IPS-18c (cell line): ENCODE results near the gene CALML3.

ENCODE experiments used
- H3K4me3 ChIP-seq: 2 replicates; pipeline ENCODE4 v1.7.0; 2013; ENCODE audit warnings: low read depth, mild to moderate bottlenecking, low read length, moderate library complexity; ENCODE audit not compliant: insufficient read depth
- H3K9me3 ChIP-seq: one replicate; pipeline ENCODE4 v1.6.1; 2013; ENCODE audit warnings: mild to moderate bottlenecking, low read length, moderate library complexity; ENCODE audit not compliant: control insufficient read depth, insufficient read depth

Gene CALML3

GRCh38 chr10:5488272-5489161, 36.2 kb upstream of the CALML3 start:
- no peak overlapping the region for H3K4me3 ChIP-seq

DNA sequence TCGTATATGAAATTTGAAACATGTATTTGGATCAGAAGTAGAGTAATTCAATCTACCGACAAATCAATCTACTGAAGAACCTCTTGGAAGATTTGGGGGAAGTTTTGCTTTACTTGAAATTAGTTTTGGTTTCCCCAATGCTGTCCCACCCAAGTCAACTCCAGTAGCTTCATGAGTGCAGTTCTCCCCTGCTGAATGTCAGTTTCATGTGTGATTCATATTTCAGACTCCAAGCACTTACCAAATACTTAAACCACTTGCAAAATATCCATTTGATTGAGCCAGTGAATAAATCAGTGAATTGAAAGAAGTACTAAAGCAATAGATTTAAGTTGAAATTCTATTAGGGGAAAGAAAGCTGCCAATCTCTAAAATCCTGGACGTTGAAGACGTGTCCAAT, 34.7 kb upstream of the CALML3 start:
- no peaks in the 10 kb centered on the region for H3K9me3 ChIP-seq
- H3K4me3 ChIP-seq: no peak overlapping the region

More at GRCh38 chr10:5488272-5489161, 36.2 kb upstream of the CALML3 start:
- no peaks in the 10 kb centered on the region for H3K9me3 ChIP-seq

DNA sequence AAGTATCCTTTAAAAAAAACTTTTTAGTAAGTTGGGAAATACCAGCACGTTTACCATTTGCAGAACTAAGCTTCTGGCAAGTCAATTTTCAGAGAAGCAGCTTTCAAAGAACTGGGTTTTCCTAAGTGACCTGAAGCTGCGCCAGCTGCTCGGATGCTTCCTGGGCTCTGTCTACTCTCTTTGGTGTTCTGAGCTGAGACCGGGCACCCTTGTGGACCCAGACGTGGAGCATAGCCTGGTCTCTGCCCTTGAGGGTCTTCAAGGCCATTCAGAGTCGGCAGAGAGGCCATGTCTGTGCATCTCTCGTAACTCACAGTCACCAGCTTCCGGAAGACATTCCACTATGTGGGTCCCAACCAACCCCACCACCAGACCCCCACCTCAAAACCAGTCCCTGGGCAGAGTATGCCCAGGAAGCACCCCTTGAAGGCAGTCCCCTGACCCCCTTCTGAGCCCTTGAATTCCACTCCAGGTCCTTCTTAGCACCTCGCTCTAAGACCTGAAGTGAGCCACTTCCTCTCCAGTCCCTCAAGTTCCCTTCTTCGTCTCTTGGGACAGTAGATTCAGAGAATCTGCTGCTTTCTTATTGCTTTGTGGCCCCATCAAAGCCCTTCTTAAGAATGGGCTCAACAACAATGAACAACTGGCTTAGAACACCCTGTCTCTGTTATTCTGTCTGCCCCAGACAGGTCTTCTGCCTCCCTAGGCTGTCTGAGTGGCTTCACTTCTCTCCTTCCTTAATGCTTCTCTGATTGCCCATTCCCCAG, 33.9 kb upstream of the CALML3 start:
- no peaks in the 10 kb centered on the region for H3K9me3 ChIP-seq
- H3K4me3 ChIP-seq: no peak overlapping the region

- Histone ChIP-seq H3K4me3 (no peak overlapping the region), H3K9me3 (no peaks in the 10 kb centered on the region)
Measured at GRCh38 chr10:5491477-5491876, 33.3 kb upstream of the CALML3 start.

GRCh38 chr10:5492322-5492855, 32.4 kb upstream of the CALML3 start:
- Histone ChIP-seq H3K4me3 (no peak overlapping the region), H3K9me3 (no peaks in the 10 kb centered on the region)

GRCh38 chr10:5492929-5493576, 31.7 kb upstream of the CALML3 start:
- Histone ChIP-seq H3K4me3 (no peak overlapping the region), H3K9me3 (no peaks in the 10 kb centered on the region)

DNA sequence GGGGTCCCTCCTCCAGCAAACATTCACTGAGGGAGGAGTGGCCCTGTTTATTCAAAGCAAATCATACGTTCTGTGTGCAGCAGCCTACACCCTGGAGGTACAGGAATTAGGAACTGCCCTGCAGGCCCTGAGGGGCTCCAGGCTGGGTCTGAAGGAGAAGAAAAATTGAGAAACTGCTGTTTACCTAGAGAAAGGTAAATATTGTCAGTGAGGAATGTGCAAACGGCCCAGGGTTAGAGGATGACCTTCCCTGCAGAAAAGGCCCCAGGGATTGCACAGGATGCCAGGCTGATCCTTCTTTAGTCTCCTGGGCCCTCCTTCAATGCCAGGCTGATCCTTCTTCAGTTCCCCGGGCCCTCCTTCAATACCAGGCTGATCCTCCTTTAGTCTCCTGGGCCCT, 31.1 kb upstream of the CALML3 start:
- no peaks in the 10 kb centered on the region for H3K9me3 ChIP-seq
- no peak overlapping the region for H3K4me3 ChIP-seq

DNA sequence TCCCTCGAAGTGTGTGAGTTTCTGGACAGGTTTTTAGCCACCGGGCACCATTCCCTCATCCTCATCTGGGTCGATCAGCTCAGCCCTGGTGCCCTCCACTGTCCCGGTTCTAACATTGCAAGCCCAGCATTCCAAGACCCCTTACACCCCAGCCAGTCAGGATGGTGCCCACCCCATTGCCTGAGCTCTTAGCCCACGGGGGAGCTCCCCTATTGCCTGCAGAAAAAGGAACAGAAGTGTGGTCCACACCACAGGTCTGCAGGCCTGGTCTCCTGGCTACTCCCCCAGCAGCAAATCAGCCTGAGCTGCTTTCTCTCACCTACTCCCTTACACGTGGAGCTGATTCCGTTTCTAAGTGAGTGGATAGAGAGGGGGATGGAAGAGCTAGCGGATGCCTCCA, 30.1 kb upstream of the CALML3 start:
- no peak overlapping the region for H3K4me3 ChIP-seq
- no peaks in the 10 kb centered on the region for H3K9me3 ChIP-seq

- Histone ChIP-seq H3K9me3 (no peaks in the 10 kb centered on the region), H3K4me3 (no peak overlapping the region)
Measured at GRCh38 chr10:5496261-5497250, 28.2 kb upstream of the CALML3 start.

GRCh38 chr10:5497289-5497688, 27.5 kb upstream of the CALML3 start:
- Histone ChIP-seq H3K4me3 (no peak overlapping the region), H3K9me3 (no peaks in the 10 kb centered on the region)

GRCh38 chr10:5497948-5498730, 26.6 kb upstream of the CALML3 start:
- H3K4me3 ChIP-seq: no peak overlapping the region
- H3K9me3 ChIP-seq: no peaks in the 10 kb centered on the region

- Histone ChIP-seq H3K4me3 (no peak overlapping the region), H3K9me3 (no peaks in the 10 kb centered on the region)
Measured at GRCh38 chr10:5498791-5499492, 25.8 kb upstream of the CALML3 start.

- H3K9me3 ChIP-seq: no peaks in the 10 kb centered on the region
- no peak within 1 kb of the TSS for H3K4me3 ChIP-seq
Measured at GRCh38 chr10:5499493-5500140, 25.1 kb upstream of the CALML3 start, which contains the start of gene CALML5. Gene CALML5 (minus strand): TSS chr10:5499570. CDS start chr10:5499438, 132 bp downstream.

GRCh38 chr10:5500162-5500670, 24.5 kb upstream of the CALML3 start:
- Histone ChIP-seq H3K4me3 (no peak overlapping the region), H3K9me3 (no peaks in the 10 kb centered on the region)

DNA sequence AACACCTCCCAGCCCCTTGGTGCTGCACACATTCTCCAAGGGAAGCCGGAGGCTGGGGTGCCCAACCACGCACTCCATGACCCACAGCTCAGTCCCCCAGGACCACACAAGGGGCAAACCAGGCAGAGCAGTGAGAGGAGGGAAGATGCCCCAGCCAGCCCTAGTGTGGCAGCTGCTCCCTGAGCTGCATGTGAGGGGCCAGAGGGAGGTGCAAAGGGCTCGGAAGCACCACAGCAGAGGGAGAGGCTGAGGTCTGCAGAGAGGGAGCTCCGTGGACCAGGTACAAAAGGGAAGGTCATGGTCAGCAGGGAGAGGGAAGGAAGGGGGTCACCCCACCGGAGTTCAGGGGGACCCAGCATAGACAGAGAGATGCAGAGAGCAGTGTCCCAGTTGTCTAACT, 23.9 kb upstream of the CALML3 start:
- H3K4me3 ChIP-seq: no peak overlapping the region
- H3K9me3 ChIP-seq: no peaks in the 10 kb centered on the region
